B cell (primary cell): ENCODE results near the gene PTPRU.

Experiments used
- CTCF ChIP-seq: fragments of 200-600 bp; IDR thresholded peaks from one replicate; pipeline ENCODE4 v1.8.0; 2022; ENCODE audit warnings: antibody characterized with exemption, mild to moderate bottlenecking
- EZH2 ChIP-seq: IDR thresholded peaks from 2 replicates; pipeline ENCODE4 v1.6.1; 2012; ENCODE audit warnings: borderline replicate concordance, low read depth, mild to moderate bottlenecking, moderate library complexity, low read length; ENCODE audit not compliant: insufficient read depth, poor library complexity, severe bottlenecking

- TF ChIP-seq CTCF: no peak
- TF ChIP-seq EZH2: no peak
These were observed 4.7 kb downstream of the PTPRU start for GRCh38 chr1:29240986-29241385.
